Measurements from ENCODE around the gene TNIP3.

DNA sequence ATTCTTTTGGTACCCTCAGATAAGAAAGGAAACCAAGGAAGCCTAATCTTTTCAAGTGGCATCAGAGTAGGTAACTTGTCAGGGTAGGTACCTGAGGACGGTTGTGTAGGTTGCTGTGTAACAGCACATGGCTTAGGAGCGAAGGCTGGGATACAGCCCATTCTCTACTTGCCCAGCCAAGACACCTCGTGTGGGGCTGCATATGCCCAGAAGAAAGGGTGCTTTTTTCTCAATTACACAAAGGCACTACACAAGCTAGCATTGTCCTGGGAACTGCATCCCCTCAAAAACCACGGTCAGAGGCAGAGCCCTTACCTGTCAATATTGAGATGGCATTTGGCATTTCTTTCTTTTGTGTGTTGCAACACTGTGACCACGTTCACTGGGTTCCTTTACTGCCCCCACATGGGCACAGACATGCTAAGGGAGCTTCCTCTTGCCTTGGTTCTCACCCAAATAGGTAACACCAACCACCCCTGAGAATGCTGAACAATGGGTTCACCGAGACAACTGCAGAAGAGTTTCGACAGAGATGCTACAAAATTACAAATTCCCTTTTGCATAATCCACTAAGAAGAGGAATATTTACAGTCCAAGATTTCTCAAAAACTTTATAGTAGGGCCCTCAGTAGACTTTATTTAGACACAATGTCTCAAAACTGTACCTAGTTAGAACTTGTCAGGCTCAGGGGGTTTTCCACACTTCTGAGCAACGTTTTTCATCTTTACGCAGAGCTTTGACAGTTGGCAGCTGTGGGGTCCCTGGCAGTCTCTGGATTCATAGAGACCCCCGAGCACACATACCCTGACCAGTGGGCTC, 35.8 kb upstream of the TNIP3 start:
- TF ChIP-seq, protein P1, sequence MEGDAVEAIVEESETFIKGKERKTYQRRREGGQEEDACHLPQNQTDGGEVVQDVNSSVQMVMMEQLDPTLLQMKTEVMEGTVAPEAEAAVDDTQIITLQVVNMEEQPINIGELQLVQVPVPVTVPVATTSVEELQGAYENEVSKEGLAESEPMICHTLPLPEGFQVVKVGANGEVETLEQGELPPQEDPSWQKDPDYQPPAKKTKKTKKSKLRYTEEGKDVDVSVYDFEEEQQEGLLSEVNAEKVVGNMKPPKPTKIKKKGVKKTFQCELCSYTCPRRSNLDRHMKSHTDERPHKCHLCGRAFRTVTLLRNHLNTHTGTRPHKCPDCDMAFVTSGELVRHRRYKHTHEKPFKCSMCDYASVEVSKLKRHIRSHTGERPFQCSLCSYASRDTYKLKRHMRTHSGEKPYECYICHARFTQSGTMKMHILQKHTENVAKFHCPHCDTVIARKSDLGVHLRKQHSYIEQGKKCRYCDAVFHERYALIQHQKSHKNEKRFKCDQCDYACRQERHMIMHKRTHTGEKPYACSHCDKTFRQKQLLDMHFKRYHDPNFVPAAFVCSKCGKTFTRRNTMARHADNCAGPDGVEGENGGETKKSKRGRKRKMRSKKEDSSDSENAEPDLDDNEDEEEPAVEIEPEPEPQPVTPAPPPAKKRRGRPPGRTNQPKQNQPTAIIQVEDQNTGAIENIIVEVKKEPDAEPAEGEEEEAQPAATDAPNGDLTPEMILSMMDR (optimal IDR thresholded peaks at IDR 0.05 in 1 of 3, IDR thresholded peaks at IDR 0.05 in 1 of 3, conservative IDR thresholded peaks at IDR 0.05 in 1 of 3; ENCODE audit: extremely low read depth in 1 of 3, insufficient read depth in 2 of 3, low read length in 3 of 3) = no peak
- no peak for TF ChIP-seq EZH2 (IDR thresholded peaks at IDR 0.05; ENCODE audit: low read length)

Data from keratinocyte (primary cell).